GM19351 (cell line): Measurements from ENCODE around the gene ZYG11B.
"Not testable (repeated sequence)": the region's sequence is repeated elsewhere in the genome, so short reads cannot be mapped to it uniquely, and the experiment has no call there.

Experiments used
- ATAC-seq: cut with Tn5 transposase; IDR thresholded peaks from one replicate; pipeline ENCODE4 v1.9.1; 2021; ENCODE audit warnings: mild to moderate bottlenecking, moderate library complexity; ENCODE audit not compliant: unreplicated experiment

Gene ZYG11B

GRCh38 chr1:52751589-52752483 lies 25.6 kb downstream of the ZYG11B start:
- ATAC-seq, result no peak

- no peak for ATAC-seq
These were observed 26.2 kb downstream of the ZYG11B start for GRCh38 chr1:52752484-52752826.

- no peak for ATAC-seq
These were observed 26.9 kb downstream of the ZYG11B start for GRCh38 chr1:52753169-52753568.

- ATAC-seq, result no peak
These were observed 29.8 kb downstream of the ZYG11B start for GRCh38 chr1:52756020-52756419.

GRCh38 chr1:52759908-52760307 lies 33.7 kb downstream of the ZYG11B start:
- no peak for ATAC-seq

- ATAC-seq, result no peak
These were observed 41.5 kb downstream of the ZYG11B start for GRCh38 chr1:52767596-52768280.

- no peak for ATAC-seq
These were observed 43.2 kb downstream of the ZYG11B start for GRCh38 chr1:52769346-52770033.

- no peak for ATAC-seq
These were observed 45.1 kb downstream of the ZYG11B start for GRCh38 chr1:52771384-52771783.

- no peak for ATAC-seq
These were observed 59.9 kb downstream of the ZYG11B start for GRCh38 chr1:52786148-52786547.

GRCh38 chr1:52790429-52790828 lies 64.2 kb downstream of the ZYG11B start:
- ATAC-seq, result not testable (repeated sequence)

GRCh38 chr1:52792036-52792435 lies 65.8 kb downstream of the ZYG11B start:
- ATAC-seq, result no peak

- ATAC-seq, result not testable (repeated sequence)
These were observed 67.5 kb downstream of the ZYG11B start for GRCh38 chr1:52793717-52794116.

- no peak for ATAC-seq
These were observed 69.2 kb downstream of the ZYG11B start for GRCh38 chr1:52795464-52795863.

GRCh38 chr1:52798331-52798730 lies 72.1 kb downstream of the ZYG11B start:
- no peak for ATAC-seq

GRCh38 chr1:52801011-52801410 lies 74.8 kb downstream of the ZYG11B start:
- ATAC-seq, result no peak

GRCh38 chr1:52804083-52804482 lies 77.8 kb downstream of the ZYG11B start:
- ATAC-seq, result not testable (repeated sequence)

GRCh38 chr1:52814465-52814864 lies 88.2 kb downstream of the ZYG11B start:
- ATAC-seq, result no peak

GRCh38 chr1:52820830-52821229 lies 94.6 kb downstream of the ZYG11B start:
- ATAC-seq, result not testable (repeated sequence)

- ATAC-seq, result no peak
These were observed 99.6 kb downstream of the ZYG11B start for GRCh38 chr1:52825868-52826267.

GRCh38 chr1:52834798-52835197 lies 108.5 kb downstream of the ZYG11B start:
- ATAC-seq, result no peak

GRCh38 chr1:52836035-52836434 lies 109.8 kb downstream of the ZYG11B start:
- no peak for ATAC-seq

- not testable (repeated sequence) for ATAC-seq
These were observed 112.9 kb downstream of the ZYG11B start for GRCh38 chr1:52839175-52839574.
